Ramos (cell line): ENCODE results near the gene CALY.
"Not testable (repeated sequence)": the region's sequence is repeated elsewhere in the genome, so short reads cannot be mapped to it uniquely, and the experiment has no call there.

Source experiments
- in situ Hi-C: fragments of 300-500 bp; cut with MboI; formaldehyde crosslinking; loops from one replicate; pipeline ENCODE4 v1.14.3; 2022; ENCODE audit warnings: low sequenced_read_pairs; ENCODE audit not compliant: unreplicated experiment

The CALY gene

DNA sequence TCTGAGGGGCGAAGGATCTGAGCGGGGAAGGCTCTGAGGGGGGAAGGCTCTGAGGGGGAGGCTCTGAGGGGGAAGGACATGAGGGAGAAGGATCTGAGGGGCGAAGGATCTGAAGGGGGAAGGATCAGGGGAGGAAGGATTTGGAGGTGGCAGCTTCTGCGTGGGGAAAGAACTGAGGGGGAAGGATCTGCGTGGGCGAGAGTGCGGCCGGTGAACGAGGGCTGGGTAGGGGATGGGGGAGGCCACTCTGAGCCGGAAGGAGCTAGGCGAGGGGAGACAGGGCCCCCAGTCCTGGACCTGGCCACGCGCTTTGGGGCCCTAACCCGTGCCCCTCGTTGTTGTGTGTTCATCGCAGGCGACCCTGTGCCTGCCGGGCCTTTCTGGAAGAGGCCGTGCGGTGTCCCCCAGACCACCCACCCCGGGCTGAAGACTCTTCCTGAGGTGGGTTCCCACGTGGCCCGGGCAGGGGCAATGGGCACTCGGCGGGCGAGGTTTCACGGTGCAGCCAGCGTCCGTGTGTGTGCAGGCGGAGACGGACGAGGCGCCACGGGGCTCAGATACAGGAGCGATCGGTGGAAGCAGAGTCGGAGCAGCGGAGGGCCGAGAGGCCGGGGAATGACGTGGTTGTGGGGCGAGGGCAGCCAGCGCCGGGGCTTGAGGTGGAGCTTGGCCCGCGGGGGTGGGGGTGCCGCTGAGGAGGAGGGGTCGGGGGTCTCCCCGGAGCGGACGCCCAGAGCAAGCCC lies 2.0 kb downstream of the CALY start:
- in situ Hi-C loops, result no loop called here

DNA sequence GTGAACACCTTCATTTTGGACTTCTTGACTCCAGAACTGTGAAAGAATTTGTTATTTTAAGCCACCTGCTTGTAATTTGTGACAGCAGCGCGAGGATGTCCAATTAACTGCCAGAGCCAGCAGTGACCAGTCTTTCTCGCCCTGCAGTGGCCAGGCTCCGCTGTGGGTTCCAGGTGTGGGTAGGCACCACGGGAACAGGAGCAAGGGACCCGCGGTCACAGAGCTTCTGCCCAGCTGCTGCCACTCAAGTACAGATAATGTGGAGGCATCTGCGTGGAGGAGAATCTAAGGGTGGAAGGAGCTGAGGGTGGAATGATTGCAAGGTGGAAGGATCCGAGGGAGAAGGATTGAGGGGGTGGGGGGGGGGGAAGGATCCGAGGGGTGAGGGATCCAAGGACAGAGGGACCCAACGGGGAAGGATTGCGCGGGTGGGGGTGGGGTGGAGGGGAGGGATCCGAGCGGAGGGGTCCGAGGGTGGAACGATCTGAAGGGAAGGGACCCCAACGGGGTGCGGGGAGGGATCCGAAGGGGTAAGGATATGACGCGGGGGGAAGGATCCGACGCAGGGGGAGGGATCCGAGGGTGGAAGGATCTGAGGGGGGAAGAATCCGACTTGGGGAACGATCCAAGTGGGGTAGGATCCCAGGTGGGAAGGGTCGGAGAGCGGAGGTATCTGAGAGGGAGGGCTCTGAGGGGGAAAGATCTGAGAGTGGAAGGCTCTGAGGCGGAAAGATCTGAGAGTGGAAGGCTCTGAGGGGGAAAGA lies 3.6 kb downstream of the CALY start:
- in situ Hi-C loops, result no loop called here

DNA sequence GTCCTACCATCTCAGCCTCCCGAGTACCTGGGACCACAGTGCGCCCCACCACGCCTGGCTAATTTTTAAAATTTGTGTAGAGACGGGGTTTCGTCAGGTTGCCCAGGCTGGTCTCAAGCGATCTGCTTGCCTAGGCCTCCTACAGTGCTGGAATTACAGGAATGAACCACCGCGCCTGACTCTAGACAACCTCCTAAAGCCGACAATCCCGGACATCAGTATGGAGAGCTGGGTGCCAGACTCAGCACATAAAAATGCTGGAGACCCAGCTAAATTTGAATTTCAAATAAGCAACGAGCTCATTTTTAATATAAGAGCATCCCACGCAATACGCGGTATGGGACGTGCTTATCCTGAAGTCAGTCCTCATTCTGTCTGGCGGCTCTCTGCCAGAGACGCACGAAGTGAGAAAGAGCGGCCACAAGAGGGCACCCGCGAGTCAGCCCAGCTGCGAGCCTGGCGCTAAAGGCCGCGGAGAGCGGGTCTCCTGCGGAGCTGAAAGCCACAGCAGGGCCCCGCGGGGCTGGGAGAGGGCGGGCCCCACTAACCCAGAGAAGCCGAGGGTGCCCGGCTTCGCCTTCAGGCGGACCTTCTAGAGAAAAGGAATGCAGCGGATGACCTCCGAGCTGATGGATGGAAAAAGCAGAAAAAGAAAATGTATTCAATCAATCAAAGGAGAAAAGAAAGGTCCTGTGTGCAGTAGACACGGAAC lies 7.0 kb downstream of the CALY start:
- in situ Hi-C loops, result loop anchor here (5.0 kb wide), 2 partner anchors 73 to 168 kb away; no protein-coding TSS in a partner anchor

DNA sequence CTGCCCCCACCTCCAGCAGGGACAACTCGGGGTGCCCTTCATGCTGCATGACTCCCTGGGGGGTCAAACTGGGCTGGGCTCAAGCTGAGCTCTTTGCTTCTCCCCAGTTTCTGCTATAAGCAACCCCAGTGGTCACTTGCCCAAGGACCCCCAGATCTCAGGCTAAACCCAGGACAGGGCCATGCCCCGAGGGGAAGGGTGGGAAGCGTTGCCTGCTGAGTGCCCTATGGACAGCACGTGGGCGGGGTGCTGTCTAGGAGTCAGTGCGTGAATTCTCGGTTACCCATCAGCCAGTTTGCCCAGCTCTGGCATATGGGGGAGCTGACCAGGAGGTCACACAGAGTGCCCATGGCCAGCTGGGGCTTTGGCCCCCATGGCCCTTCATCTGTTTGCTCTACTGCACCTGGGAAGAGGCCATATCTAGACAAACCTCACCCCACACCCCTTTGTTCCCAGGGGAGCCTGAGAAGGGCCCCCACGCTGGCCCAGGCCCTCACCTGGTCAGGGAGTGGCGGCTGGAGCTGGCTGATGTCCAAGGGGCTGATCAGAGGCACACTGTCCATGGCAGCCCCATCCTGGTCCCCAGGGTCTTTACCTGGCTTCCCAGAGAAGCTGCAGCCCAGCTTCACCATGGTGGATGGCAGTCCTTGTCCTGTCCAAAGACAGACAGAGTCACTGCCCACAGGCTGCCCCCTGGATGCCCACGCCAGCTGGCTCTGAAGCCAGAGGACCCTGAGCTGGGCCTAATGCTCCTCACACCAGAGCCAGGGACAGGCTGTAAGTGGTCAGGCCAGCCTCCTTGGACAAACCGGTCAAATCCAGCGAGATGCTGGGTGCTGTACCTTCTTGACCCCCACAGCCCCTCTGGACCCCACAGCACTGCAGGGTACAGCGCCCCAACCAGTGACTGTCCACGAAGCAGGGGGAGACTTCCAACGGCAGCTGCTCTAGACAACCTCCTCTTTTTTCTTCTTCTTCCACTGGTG lies 8.0 kb downstream of the CALY start:
- in situ Hi-C loops, result loop anchor here (5.0 kb wide), 2 partner anchors 74 to 169 kb away; no protein-coding TSS in a partner anchor

DNA sequence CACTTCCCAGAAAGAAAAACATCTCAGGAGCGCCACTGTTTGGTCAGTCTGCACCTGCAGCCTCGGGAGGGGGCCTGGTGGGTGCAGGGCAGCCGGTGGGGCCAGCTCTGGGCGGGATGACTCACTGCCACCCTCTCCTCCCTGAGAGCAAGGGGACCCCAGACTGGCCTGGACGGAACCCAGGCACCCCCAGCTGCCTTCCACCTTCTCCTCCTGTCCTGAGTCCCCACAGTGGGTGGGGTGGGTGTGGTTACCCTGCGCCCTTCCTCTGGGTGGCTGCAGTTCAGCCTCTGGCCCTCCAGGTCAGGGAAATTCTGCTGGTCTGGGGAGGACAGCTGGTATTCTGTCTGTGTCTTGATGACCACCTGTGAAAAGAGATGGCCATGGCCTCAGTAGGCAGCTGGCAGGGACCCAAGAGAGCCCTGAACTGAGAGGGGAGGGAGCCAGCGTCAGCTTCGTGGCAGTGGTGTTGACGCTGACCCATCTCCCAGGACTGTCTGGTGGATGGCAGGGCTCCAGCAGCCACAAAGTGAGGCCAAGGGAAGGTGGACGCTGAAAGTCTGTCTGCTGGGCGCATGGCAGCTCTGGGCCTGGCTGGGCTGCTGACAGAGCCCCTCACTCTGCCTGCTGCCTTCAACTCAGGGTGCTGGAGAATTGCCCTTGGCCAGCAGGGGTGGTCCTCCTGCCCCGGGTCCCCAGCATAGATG lies 8.9 kb downstream of the CALY start:
- in situ Hi-C loops, result loop anchor here (5.0 kb wide), 2 partner anchors 74 to 169 kb away; no protein-coding TSS in a partner anchor

DNA sequence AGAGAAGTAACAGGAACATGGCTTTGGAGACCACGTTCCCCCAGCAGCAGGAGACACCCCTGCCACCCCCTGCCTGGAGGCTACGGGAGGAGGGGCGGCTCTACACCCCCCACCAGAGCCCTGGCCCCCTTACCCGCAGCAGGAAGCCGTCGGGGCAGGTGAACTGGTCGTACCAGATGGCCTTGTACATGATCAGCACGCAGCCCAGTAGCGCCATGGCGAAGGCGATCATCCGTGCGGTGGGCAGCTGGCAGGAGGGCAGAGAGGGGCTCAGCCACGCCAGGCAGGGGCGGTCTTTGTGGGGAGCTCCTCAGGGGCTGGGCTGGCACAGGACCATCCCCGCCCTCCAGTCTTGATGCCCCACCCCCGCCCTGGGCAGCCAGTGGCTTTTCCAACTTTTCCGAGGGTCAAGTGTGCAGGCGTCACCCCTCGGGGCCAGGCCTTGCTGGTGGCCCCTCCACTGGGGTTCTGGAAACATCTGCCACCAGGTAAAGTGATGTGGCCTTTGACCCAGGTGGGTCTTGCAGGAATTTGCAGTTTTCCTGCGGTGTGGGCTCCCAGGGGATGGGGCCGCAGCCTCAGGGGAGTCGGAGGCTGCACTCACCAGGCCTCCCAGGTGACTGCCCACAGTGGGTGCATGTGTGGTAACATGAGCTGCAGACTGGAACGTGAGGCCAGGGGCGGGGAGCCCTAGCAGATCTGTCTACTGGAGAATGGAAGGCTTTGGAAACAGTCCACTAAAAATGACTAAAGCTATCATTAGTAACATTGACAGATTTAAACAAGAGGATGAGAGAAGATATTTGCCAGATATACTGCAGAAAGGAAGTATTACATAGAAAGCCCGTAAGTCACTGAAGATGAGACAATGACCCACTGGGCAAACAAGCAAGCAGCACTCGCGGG lies 9.7 kb downstream of the CALY start:
- in situ Hi-C loops, result loop anchor here (5.0 kb wide), 2 partner anchors 75 to 170 kb away; no protein-coding TSS in a partner anchor

DNA sequence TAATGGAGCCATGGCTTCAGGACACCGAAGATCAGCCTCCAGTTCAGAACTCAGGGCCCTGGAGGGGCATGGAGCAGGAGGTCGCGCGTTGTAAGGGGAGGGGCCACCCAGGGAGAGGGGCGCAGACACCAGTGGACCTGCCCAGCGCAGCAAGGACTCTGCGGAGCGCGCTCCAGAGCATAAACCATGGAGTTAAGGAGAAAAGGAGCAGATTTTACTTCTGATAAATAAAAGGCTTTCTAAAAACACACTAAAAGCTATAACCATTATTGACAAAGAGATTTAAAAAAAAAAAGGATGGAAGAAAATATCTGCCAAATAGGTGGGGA lies 10.5 kb downstream of the CALY start:
- in situ Hi-C loops, result loop anchor here (5.0 kb wide), 2 partner anchors 76 to 171 kb away; no protein-coding TSS in a partner anchor

DNA sequence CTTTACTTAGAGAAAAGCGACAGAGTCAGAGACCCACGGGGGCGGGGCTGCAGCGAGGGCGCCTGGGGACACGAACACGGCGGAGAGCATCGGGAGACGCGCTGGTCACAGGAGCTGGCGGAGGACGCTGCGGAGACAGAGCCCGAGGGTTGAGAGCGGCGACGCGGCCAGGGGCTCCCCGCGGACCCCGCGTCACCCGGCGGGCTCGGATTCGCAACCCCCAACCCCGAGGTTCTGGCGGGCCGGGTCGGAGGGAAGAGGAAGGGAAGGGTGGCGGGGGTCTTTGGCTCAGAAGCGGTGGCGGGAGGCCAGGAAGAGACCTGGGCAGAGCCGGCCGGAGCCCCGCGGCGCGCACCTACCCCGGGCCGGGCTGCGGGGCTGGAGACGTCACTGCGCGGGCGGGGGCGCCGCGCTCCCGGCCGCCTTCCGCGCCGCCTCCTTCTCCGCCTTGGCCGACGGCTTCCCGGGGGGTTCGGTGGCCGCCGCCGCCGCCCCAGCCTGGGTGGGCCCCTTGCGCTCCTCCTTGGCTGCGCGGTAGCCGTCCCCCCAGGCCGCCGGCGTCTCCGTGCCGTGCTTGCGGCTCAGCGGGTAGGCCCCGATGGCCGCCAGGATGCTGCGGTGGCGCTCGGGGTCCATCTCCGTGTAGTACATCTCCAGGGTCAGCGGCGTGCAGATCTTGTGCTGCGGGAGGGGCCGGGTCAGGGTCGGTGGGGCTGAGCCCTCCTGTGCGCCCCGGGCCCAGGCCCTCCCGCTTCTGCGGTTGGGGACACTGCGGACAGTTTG lies 11.1 kb downstream of the CALY start:
- in situ Hi-C loops, result loop anchor here (5.0 kb wide), 2 partner anchors 77 to 172 kb away; no protein-coding TSS in a partner anchor

DNA sequence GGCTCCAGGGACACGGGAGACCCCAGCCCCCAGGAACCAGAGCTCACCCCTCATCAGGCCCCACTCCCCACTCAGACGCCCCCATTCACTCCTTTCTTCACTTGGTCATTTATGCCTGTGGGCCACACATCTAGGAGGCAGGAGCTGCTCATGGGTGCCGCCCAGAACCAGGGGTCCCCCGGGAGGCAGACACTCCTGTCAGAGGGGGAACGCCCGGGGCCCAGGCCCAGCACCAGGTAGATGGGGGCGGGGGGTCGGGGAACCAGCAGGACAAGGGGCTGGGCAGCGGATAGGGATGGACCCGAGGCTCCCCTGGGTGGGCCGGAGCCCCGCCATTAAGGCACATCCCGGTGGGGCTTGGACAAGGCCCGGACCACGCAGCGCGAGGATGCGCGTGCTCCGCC lies 11.8 kb downstream of the CALY start:
- in situ Hi-C loops, result loop anchor here (5.0 kb wide), 2 partner anchors 77 to 172 kb away; no protein-coding TSS in a partner anchor

DNA sequence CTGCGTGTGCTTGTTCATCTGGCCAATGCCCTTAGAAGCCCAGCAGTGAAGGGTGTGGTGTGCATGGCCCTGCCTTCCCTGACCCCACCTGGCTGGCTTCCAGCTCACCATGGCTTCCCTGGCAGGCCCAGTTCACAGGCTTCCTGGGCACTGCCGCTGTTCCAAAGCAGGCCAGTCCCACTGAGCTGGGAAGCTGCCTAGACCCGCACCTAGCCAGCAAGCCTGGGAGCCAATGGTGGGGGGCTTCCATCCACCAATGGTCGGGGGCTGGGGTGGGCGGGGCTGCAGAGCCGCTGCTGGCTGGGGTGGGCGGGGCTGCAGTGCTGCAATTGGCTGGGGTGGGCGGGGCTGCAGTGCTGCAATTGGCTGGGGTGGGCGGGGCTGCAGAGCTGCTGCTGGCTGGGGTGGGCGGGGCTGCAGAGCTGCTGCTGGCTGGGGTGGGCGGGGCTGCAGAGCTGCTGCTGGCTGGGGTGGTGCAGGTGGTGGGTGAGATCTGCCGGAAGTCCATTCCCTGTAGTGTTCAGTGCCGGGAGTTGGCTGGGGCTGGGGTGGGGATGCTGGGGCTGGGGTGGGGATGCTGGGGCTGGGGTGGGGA lies 12.4 kb downstream of the CALY start:
- in situ Hi-C loops, result no loop called here

DNA sequence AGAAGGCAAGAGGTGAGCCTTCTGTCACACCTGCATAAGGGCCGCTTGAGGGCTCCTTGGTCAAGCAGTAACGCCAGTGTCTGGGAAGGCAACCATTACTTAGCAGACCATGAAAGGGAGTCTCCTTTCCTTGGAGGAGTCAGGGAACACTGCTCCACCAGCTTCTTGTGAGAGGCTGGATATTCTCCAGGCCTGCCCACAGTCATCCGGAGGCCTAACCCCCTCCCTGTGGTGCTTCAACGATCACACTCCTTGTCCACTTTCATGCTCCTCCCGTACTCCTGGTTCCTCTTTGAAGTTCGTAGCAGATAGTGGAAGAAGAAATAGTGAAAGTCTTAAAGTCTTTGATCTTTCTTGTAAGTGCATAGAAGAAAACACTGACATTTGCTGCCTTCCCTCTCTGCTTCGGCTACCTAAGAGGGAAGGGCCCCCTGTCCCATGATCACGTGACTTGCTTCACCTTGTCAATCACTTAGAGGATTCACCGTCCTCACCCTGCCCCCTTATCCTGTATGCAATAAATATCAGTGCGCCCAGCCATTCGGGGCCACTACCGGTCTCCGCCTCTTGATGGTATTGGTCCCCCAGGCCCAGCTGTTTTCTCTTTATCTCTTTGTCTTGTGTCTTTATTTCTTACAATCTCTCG lies 14.5 kb downstream of the CALY start:
- in situ Hi-C loops, result not testable (repeated sequence)

DNA sequence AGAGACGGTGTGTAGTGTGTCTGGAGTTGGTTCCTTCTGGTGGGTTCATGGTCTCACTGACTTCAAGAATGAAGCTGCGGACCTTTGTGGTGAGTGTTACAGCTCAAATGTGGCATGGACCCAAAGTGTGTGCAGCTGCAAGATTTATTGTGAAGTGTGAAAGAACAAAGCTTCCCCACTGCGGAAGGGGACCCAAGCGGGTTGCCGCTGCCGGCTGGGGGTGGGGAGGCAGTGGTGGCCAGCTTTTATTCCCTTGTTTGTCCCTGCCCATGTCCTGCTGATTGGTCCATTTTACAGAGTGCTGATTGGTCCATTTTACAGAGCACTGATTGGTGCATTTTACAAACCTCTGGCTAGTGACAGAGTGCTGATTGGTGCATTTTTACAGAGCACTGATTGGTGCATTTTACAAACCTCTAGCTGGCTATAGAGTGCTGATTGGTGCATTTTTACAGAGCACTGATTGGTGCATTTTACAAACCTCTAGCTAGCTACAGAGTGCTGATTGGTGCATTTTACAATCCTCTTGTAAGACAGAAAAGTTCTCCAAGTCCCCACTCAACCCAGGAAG lies 15.8 kb downstream of the CALY start:
- in situ Hi-C loops, result not testable (repeated sequence)

DNA sequence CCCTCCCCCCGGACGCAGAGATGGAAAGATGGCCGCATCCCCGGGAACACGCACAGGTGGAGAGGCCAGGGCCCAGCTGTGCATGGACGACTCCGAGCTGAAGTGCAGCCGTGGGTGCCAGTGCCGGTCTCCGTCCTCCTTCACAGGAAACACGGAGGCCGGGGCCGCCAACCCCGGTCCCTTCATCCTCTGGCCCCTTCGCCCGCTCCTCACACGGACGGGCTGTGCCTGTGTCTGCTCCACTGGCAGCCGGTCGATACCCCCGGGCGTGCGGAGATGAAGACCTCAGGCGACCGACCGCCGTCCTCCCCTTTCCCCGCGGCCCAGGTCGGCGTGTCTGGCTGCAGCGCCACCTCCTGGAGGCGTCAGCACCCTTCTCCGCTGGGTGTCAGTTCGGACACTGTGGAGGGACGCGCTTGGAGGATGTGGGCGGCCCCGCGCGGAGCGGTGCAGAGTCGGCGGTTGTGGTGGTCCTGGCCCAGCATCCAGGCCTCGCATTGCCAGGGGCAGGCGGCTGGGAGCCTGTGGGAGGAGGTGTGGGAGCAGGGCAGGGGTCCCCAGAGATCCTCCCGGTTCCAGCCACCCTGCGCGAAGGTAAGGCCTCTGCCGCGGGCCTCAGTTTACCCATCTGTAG lies 18.1 kb downstream of the CALY start:
- in situ Hi-C loops, result no loop called here

DNA sequence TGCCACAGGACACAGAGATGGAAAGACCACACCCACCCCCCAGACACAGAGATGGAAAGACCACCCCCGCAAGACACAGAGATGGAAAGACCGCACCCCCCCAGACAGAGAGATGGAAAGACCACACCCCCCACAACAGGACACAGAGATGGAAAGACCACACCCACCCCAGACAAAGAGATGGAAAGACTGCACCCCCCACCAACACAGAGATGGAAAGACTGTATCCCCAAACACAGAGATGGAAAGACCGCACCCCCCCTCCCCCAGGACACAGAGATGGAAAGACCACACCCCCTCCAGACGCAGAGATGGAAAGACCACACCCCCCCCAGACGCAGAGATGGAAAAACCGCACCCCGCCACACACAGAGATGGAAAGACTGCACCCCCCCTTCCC lies 20.0 kb downstream of the CALY start:
- in situ Hi-C loops, result no loop called here

DNA sequence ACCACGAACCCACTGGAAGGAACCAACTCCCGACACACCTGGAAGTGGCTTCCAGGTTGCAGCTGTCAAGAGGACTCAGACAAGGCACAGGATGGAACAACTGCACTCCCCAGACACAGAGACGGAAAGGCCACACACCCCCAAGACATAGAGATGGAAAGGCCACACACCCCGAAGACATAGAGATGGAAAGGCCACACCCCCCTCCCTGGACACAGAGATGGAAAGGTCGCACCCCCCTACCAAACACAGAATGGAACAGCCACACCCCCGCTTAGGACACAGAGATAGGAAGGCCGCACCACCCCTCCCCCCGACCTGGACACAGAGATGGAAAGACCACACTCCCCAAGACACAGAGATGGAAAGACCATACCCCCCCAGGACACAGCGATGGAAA lies 20.4 kb downstream of the CALY start:
- in situ Hi-C loops, result no loop called here

DNA sequence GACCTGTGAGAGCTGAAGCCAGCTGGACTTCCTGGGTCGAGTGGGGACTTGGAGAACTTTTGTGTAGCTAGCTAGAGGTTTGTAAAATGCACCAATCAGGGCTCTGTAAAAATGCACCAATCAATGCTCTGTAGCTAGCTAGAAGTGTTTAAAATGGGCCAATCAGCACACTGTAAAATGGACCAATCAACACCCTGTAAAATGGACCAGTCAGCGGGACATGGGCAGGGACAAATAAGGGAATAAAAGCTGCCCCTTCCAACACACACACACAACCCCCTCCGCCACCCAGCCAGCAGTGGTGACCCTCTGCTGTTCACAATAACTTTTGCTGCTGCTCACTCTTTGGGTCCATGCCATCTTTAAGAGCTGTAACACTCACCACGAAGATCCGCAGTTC lies 20.8 kb downstream of the CALY start:
- in situ Hi-C loops, result no loop called here
